Liver (tissue), 9 donors: ENCODE data around the gene WDR45B. TPM values are rescaled to one million over a fixed set of nuclear protein-coding genes. Genes with fewer than 3 reads are reported as not detected.
"Not testable (repeated sequence)": the region's sequence is repeated elsewhere in the genome, so short reads cannot be mapped to it uniquely, and the experiment has no call there.

Experiments
- DNase-seq: peaks from one replicate; pipeline ENCODE4 v3.0.0-alpha.2; 2017; ENCODE audit warnings: low spot score
- H3K27ac ChIP-seq, 2 donors: one replicate each; pipeline ENCODE4 v1.7.0; 2013; ENCODE audit warnings: inconsistent platforms in 2 of 2, low read length in 2 of 2, control low read depth in 1 of 2, low read depth in 1 of 2, mild to moderate bottlenecking in 1 of 2
- H3K27me3 ChIP-seq, 4 donors: one replicate each; pipeline versions ENCODE4 v1.6.1 to v1.7.0; 2013; ENCODE audit warnings: low read length in 3 of 4, inconsistent platforms in 1 of 4, mild to moderate bottlenecking in 1 of 4, moderate library complexity in 1 of 4; ENCODE audit not compliant: control insufficient read depth in 4 of 4, insufficient read depth in 4 of 4
- H3K36me3 ChIP-seq, 4 donors: one replicate each; pipeline versions ENCODE4 v1.6.1 to v1.7.0; 2013; ENCODE audit warnings: low read length in 3 of 4, mild to moderate bottlenecking in 3 of 4, low read depth in 1 of 4, moderate library complexity in 1 of 4; ENCODE audit not compliant: control insufficient read depth in 4 of 4, insufficient read depth in 3 of 4
- H3K4me1 ChIP-seq, 4 donors: one replicate each; pipeline versions ENCODE4 v1.6.1 to v1.7.0; 2013; ENCODE audit warnings: low read length in 3 of 4, mild to moderate bottlenecking in 3 of 4, moderate library complexity in 1 of 4; ENCODE audit not compliant: control insufficient read depth in 4 of 4, insufficient read depth in 4 of 4
- H3K4me3 ChIP-seq, 3 donors: one replicate each; pipeline versions ENCODE4 v1.6.1 to v1.7.0; 2013; ENCODE audit warnings: low read length in 3 of 3, control low read depth in 1 of 3, low read depth in 1 of 3, mild to moderate bottlenecking in 1 of 3
- H3K9ac ChIP-seq, 2 donors: one replicate each; pipeline ENCODE4 v1.7.0; 2013; ENCODE audit warnings: low read length in 2 of 2, mild to moderate bottlenecking in 2 of 2, moderate library complexity in 2 of 2, control low read depth in 1 of 2, low read depth in 1 of 2
- H3K9me3 ChIP-seq, 4 donors: one replicate each; pipeline versions ENCODE4 v1.6.1 to v1.7.0; 2013; ENCODE audit warnings: low read length in 3 of 4; ENCODE audit not compliant: control insufficient read depth in 4 of 4
- EGR1 ChIP-seq, 2 donors: IDR thresholded peaks; 2 replicates each; pipeline ENCODE4 v1.6.1; 2016 to 2018; ENCODE audit warnings: antibody characterized with exemption in 2 of 2, low read depth in 2 of 2
- FOXA2 ChIP-seq: IDR thresholded peaks from 2 replicates; pipeline ENCODE4 v1.6.1; 2016; ENCODE audit warnings: antibody characterized with exemption
- HNF4A ChIP-seq, 2 donors: conservative IDR thresholded peaks; 2 replicates each; pipeline ENCODE4 v1.6.1; 2016; ENCODE audit warnings: antibody characterized with exemption in 2 of 2, mild to moderate bottlenecking in 2 of 2
- HNF4G ChIP-seq: IDR thresholded peaks from 2 replicates; pipeline ENCODE4 v1.6.1; 2016; ENCODE audit warnings: antibody characterized with exemption
- JUND ChIP-seq, 2 donors: IDR thresholded peaks; 2 replicates each; pipeline ENCODE4 v1.6.1; 2016; ENCODE audit warnings: antibody characterized with exemption in 2 of 2
- NR2F2 ChIP-seq: IDR thresholded peaks from 2 replicates; pipeline ENCODE4 v1.6.1; 2016; ENCODE audit warnings: antibody characterized with exemption
- RAD21 ChIP-seq, 2 donors: IDR thresholded peaks; 2 replicates each; pipeline ENCODE4 v1.6.1; 2016; ENCODE audit warnings: antibody characterized with exemption in 2 of 2, mild to moderate bottlenecking in 2 of 2
- RXRA ChIP-seq, 2 donors: IDR thresholded peaks; 2 replicates each; pipeline ENCODE4 v1.6.1; 2017 to 2018; ENCODE audit warnings: antibody characterized with exemption in 2 of 2, mild to moderate bottlenecking in 1 of 2
- SP1 ChIP-seq: IDR thresholded peaks from 2 replicates; pipeline ENCODE4 v1.6.1; 2018; ENCODE audit warnings: antibody characterized with exemption, mild to moderate bottlenecking
- TAF1 ChIP-seq: conservative IDR thresholded peaks from 2 replicates; pipeline ENCODE4 v1.6.1; 2016; ENCODE audit warnings: antibody characterized with exemption, mild to moderate bottlenecking
- YY1 ChIP-seq: IDR thresholded peaks from 2 replicates; pipeline ENCODE4 v1.6.1; 2016; ENCODE audit warnings: antibody characterized with exemption, mild to moderate bottlenecking
- WGBS: extraction: QIAGEN DNeasy Blood & Tissue Kit; methylation state at CpG from one replicate; pipeline ENCODE4 v1.1.7; 2013; 5-methylcytosine and 5-hydroxymethylcytosine counted together
- polyA plus RNA-seq, 2 donors: library from polyadenylated mRNA; stranded (reverse) in 1 of 2; unstranded in 1 of 2; fragments of 200-250 nt in 1 of 2; fragments of >200 nt in 1 of 2; fragmentation: Nextera tagmentation in 1 of 2; extraction: Ambion mirVana in 1 of 2; gene quantifications; one replicate each; pipeline versions ENCODE4 v1.2.1 to v1.2.3, GENCODE V29; 2013 to 2015
- total RNA-seq, 2 donors: library from RNA; depleted of rRNA; stranded (reverse); fragments of >200 nt; gene quantifications; one replicate each; pipeline ENCODE4 v1.2.3, GENCODE V29; 2014
- TF ChIP-seq, protein P1 (sequence below): IDR thresholded peaks from 2 replicates; pipeline ENCODE4 v1.6.1; 2016; ENCODE audit warnings: antibody characterized with exemption
- TF ChIP-seq, protein P2 (sequence below): IDR thresholded peaks from 2 replicates; pipeline ENCODE4 v1.6.1; 2016; ENCODE audit warnings: antibody characterized with exemption
- TF ChIP-seq, protein P3 (sequence below): IDR thresholded peaks from 2 replicates; pipeline ENCODE4 v1.6.1; 2016; ENCODE audit warnings: antibody characterized with exemption, mild to moderate bottlenecking
- TF ChIP-seq, protein P4 (sequence below): fragments of 150-350 bp; IDR thresholded peaks from 2 replicates; pipeline ENCODE4 v1.5.1; 2017; ENCODE audit warnings: improper control_type of control experiment, low read depth, low read length; ENCODE audit not compliant: missing input control
- TF ChIP-seq, protein P5 (sequence below): IDR thresholded peaks from 2 replicates; pipeline ENCODE4 v1.6.1; 2016; ENCODE audit warnings: antibody characterized with exemption
- donor health status: healthy.
- donor health status: healthy.
- donor health status: healthy.
- donor health status: healthy.
- donor health status: healthy.

The WDR45B gene
- total and polyA plus RNA-seq, 4 donors = 25.4 to 40.9 (median 29.2) TPM

DNA sequence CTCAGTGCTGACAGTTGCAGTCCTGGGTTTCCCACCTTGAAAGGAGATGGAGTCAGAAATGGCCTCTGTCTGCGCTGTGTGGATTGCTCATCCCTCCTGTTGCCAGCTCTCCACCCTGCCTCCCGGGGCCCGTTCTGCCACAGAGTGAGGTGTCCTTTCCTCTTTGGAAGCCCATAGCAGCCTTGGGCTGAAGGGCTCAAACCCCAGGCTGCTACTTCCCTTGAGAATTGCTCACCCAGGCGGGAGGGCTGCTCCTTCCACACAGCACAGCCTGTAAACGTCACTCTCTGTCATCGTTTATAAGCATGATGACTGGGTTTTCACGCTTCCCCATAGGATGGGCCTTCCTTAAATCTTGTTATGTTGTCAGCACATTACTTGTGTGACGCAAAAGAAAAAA is 66.0 kb downstream of the WDR45B start:
- Histone ChIP-seq H3K27me3 (no peaks in the 10 kb centered on the region), H3K9ac (no peak overlapping the region), H3K27ac (no peak overlapping the region), H3K9me3 (no peaks in the 10 kb centered on the region), H3K4me1 (peaks cover 0 to 5% (median under 1%) of the 10 kb centered on the region in 4 donors), H3K36me3 (peaks cover 4 to 33% (median 14%) of the 10 kb centered on the region in 4 donors), H3K4me3 (no peak overlapping the region)
- no peak for DNase-seq
- WGBS = 95% methylated on average over 8 of the region's 8 CpGs
- TF ChIP-seq, protein P1, sequence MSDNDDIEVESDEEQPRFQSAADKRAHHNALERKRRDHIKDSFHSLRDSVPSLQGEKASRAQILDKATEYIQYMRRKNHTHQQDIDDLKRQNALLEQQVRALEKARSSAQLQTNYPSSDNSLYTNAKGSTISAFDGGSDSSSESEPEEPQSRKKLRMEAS = no peak
- TF ChIP-seq RXRA (IDR thresholded peaks at IDR 0.05) (no peak), FOXA2 (no peak), TAF1 (no peak), JUND (IDR thresholded peaks at IDR 0.05) (no peak), EGR1 (IDR thresholded peaks at IDR 0.05; ENCODE audit: low read depth in 2 of 2) (no peak), NR2F2 (no peak), HNF4A (conservative IDR thresholded peaks at IDR 0.05) (no peak), HNF4G (no peak), SP1 (no peak), YY1 (no peak), RAD21 (IDR thresholded peaks at IDR 0.05) (no peak)
- TF ChIP-seq, protein P2, sequence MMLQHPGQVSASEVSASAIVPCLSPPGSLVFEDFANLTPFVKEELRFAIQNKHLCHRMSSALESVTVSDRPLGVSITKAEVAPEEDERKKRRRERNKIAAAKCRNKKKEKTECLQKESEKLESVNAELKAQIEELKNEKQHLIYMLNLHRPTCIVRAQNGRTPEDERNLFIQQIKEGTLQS = no peak
- TF ChIP-seq, protein P3, sequence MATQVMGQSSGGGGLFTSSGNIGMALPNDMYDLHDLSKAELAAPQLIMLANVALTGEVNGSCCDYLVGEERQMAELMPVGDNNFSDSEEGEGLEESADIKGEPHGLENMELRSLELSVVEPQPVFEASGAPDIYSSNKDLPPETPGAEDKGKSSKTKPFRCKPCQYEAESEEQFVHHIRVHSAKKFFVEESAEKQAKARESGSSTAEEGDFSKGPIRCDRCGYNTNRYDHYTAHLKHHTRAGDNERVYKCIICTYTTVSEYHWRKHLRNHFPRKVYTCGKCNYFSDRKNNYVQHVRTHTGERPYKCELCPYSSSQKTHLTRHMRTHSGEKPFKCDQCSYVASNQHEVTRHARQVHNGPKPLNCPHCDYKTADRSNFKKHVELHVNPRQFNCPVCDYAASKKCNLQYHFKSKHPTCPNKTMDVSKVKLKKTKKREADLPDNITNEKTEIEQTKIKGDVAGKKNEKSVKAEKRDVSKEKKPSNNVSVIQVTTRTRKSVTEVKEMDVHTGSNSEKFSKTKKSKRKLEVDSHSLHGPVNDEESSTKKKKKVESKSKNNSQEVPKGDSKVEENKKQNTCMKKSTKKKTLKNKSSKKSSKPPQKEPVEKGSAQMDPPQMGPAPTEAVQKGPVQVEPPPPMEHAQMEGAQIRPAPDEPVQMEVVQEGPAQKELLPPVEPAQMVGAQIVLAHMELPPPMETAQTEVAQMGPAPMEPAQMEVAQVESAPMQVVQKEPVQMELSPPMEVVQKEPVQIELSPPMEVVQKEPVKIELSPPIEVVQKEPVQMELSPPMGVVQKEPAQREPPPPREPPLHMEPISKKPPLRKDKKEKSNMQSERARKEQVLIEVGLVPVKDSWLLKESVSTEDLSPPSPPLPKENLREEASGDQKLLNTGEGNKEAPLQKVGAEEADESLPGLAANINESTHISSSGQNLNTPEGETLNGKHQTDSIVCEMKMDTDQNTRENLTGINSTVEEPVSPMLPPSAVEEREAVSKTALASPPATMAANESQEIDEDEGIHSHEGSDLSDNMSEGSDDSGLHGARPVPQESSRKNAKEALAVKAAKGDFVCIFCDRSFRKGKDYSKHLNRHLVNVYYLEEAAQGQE = no peak
- TF ChIP-seq, protein P4, sequence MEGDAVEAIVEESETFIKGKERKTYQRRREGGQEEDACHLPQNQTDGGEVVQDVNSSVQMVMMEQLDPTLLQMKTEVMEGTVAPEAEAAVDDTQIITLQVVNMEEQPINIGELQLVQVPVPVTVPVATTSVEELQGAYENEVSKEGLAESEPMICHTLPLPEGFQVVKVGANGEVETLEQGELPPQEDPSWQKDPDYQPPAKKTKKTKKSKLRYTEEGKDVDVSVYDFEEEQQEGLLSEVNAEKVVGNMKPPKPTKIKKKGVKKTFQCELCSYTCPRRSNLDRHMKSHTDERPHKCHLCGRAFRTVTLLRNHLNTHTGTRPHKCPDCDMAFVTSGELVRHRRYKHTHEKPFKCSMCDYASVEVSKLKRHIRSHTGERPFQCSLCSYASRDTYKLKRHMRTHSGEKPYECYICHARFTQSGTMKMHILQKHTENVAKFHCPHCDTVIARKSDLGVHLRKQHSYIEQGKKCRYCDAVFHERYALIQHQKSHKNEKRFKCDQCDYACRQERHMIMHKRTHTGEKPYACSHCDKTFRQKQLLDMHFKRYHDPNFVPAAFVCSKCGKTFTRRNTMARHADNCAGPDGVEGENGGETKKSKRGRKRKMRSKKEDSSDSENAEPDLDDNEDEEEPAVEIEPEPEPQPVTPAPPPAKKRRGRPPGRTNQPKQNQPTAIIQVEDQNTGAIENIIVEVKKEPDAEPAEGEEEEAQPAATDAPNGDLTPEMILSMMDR = no peak
- TF ChIP-seq, protein P5, sequence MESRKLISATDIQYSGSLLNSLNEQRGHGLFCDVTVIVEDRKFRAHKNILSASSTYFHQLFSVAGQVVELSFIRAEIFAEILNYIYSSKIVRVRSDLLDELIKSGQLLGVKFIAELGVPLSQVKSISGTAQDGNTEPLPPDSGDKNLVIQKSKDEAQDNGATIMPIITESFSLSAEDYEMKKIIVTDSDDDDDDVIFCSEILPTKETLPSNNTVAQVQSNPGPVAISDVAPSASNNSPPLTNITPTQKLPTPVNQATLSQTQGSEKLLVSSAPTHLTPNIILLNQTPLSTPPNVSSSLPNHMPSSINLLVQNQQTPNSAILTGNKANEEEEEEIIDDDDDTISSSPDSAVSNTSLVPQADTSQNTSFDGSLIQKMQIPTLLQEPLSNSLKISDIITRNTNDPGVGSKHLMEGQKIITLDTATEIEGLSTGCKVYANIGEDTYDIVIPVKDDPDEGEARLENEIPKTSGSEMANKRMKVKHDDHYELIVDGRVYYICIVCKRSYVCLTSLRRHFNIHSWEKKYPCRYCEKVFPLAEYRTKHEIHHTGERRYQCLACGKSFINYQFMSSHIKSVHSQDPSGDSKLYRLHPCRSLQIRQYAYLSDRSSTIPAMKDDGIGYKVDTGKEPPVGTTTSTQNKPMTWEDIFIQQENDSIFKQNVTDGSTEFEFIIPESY = no peak

DNA sequence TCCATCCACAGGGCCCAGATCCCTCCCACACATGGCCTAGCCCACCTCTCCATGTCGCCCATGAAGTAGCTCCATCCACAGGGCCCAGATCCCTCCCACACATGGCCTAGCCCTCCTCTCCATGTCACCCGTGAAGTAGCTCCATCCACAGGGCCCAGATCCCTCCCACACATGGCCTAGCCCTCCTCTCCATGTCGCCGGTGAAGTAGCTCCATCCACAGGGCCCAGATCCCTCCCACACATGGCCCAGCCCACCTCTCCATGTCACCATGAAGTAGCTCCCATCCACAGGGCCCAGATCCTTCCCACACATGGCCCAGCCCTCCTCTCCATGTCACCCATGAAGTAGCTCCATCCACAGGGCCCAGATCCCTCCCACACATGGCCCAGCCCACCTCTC is 68.3 kb downstream of the WDR45B start:
- not testable (repeated sequence) for DNase-seq, H3K4me3 ChIP-seq, H3K4me1 ChIP-seq, H3K27ac ChIP-seq, H3K27me3 ChIP-seq, H3K9ac ChIP-seq, H3K9me3 ChIP-seq
- WGBS = 95% methylated on average over 4 of the region's 4 CpGs
- peaks cover 9 to 37% (median 19%) of the 10 kb centered on the region in 4 donors for H3K36me3 ChIP-seq
